Measurements from ENCODE around the gene PDE1A. TPM values are rescaled to one million over a fixed set of nuclear protein-coding genes. Genes with fewer than 3 reads are reported as not detected.

PDE1A gene
- total RNA-seq, 2 donors from 2014 or later = 0.31 TPM; not detected in 1

DNA sequence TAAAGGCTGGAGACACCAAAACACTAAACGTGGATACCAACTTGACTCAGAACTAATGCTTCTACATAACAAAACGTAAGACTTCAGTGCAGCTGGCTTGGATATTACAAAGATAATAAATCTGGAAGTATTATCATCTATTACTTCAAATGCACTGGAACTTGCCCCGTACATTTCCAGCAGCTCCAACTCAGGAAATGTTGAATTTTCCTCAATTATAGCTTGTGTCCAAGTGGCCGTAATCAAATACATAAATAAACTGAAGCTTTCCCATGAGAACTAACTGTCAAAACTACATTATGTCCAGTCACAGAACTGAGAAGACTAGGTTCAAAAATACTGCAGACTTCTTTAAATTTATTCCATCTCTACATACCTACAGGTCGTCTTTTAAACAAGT is 6.2 kb downstream of the PDE1A start:
- Mint-ChIP-seq H3K4me1 (peaks cover 4% of the 10 kb centered on the region), H3K4me3 (no peak overlapping the region)

DNA sequence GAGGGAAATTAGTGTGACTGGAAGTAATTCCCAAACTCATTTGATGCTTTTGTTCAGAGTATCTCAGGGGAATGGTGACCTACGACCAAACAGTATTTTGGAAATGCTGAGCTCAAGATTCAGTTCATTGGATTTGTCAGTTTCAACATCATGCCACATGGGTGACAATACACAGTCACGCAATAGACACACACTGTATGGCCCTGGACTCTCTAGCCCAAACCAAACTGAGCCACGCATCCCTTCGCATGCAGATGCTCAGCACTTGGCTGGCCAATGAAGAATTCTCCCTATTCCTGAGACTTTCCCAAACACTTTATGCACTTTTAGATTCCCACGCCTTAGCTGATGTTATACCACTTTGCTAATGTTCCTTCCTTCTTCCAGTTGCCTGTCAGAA is 10.0 kb downstream of the PDE1A start:
- Histone ChIP-seq H3K4me3 (ENCODE audit: low read length) (no peak overlapping the region), H3K9ac (ENCODE audit: extremely low read depth, low read length, poor library complexity, severe bottlenecking) (no peak overlapping the region), H3K27me3 (ENCODE audit: control insufficient read depth, insufficient read depth, low read length, poor library complexity, severe bottlenecking) (no peaks in the 10 kb centered on the region), H3K27ac (ENCODE audit: low read depth, low read length) (no peak overlapping the region), H3K9me3 (ENCODE audit: control insufficient read depth, low read length) (no peaks in the 10 kb centered on the region), H3K4me1 (ENCODE audit: control insufficient read depth, insufficient read depth, low read length) (no peaks in the 10 kb centered on the region), H3K36me3 (ENCODE audit: control insufficient read depth, insufficient read depth, low read length) (no peaks in the 10 kb centered on the region)
- Mint-ChIP-seq H3K27me3 (ENCODE audit: insufficient read depth) (no peaks in the 10 kb centered on the region), H3K36me3 (ENCODE audit: low read depth) (no peaks in the 10 kb centered on the region), H3K9me3 (no peaks in the 10 kb centered on the region), H3K27ac (no peak overlapping the region), H3K4me3 (no peak overlapping the region), H3K4me1 (peaks cover 9% of the 10 kb centered on the region)
- no peak for DNase-seq
- WGBS, 2 experiments (ENCODE audit: insufficient coverage in 1 of 2, insufficient read length in 1 of 2) = 94% methylated on average over 5 of the region's 5 CpGs
- TF ChIP-seq, protein P1, sequence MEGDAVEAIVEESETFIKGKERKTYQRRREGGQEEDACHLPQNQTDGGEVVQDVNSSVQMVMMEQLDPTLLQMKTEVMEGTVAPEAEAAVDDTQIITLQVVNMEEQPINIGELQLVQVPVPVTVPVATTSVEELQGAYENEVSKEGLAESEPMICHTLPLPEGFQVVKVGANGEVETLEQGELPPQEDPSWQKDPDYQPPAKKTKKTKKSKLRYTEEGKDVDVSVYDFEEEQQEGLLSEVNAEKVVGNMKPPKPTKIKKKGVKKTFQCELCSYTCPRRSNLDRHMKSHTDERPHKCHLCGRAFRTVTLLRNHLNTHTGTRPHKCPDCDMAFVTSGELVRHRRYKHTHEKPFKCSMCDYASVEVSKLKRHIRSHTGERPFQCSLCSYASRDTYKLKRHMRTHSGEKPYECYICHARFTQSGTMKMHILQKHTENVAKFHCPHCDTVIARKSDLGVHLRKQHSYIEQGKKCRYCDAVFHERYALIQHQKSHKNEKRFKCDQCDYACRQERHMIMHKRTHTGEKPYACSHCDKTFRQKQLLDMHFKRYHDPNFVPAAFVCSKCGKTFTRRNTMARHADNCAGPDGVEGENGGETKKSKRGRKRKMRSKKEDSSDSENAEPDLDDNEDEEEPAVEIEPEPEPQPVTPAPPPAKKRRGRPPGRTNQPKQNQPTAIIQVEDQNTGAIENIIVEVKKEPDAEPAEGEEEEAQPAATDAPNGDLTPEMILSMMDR (conservative IDR thresholded peaks at IDR 0.05) = no peak

More for the DNA sequence above, 6.2 kb downstream of the PDE1A start:
- Mint-ChIP-seq H3K27ac (no peak overlapping the region), H3K9me3 (no peaks in the 10 kb centered on the region), H3K36me3 (ENCODE audit: low read depth) (no peaks in the 10 kb centered on the region), H3K27me3 (ENCODE audit: insufficient read depth) (no peaks in the 10 kb centered on the region)
- WGBS, 2 experiments (ENCODE audit: insufficient coverage in 1 of 2, insufficient read length in 1 of 2) = 92 to 97% methylated on average over 3 to 5 of the region's 5 CpGs
- Histone ChIP-seq H3K27ac (ENCODE audit: low read depth, low read length) (no peak overlapping the region), H3K4me3 (ENCODE audit: low read length) (no peak overlapping the region), H3K27me3 (ENCODE audit: control insufficient read depth, insufficient read depth, low read length, poor library complexity, severe bottlenecking) (no peaks in the 10 kb centered on the region), H3K4me1 (ENCODE audit: control insufficient read depth, insufficient read depth, low read length) (no peaks in the 10 kb centered on the region), H3K9me3 (ENCODE audit: control insufficient read depth, low read length) (no peaks in the 10 kb centered on the region), H3K9ac (ENCODE audit: extremely low read depth, low read length, poor library complexity, severe bottlenecking) (no peak overlapping the region), H3K36me3 (ENCODE audit: control insufficient read depth, insufficient read depth, low read length) (no peaks in the 10 kb centered on the region)
- TF ChIP-seq, protein P1 (conservative IDR thresholded peaks at IDR 0.05) = no peak
- DNase-seq = no peak

DNA sequence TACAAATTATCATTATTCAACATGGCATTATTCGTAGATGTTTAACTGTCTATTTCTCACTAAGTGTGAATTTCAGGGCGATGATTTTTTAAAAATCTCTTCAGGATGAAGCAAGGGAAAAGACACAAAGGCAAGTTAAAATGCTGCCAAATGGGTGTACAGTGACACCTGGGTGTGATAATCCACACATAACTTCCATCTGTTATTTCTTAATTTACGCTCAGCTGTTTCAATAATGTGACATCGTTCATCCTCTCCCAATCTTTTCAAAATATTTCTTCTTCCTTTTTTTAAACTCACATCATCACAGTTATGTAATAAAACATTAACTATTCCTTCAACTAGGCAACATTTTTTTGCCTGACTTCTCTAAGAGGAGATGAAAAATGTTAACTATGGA is 10.6 kb downstream of the PDE1A start:
- Mint-ChIP-seq H3K4me1 (peaks cover 9% of the 10 kb centered on the region), H3K36me3 (ENCODE audit: low read depth) (no peaks in the 10 kb centered on the region), H3K4me3 (no peak overlapping the region), H3K9me3 (no peaks in the 10 kb centered on the region), H3K27ac (no peak overlapping the region), H3K27me3 (ENCODE audit: insufficient read depth) (no peaks in the 10 kb centered on the region)
- TF ChIP-seq, protein P1 (conservative IDR thresholded peaks at IDR 0.05) = no peak
- Histone ChIP-seq H3K27me3 (ENCODE audit: control insufficient read depth, insufficient read depth, low read length, poor library complexity, severe bottlenecking) (no peaks in the 10 kb centered on the region), H3K9ac (ENCODE audit: extremely low read depth, low read length, poor library complexity, severe bottlenecking) (no peak overlapping the region), H3K9me3 (ENCODE audit: control insufficient read depth, low read length) (no peaks in the 10 kb centered on the region), H3K4me3 (ENCODE audit: low read length) (no peak overlapping the region), H3K27ac (ENCODE audit: low read depth, low read length) (no peak overlapping the region), H3K36me3 (ENCODE audit: control insufficient read depth, insufficient read depth, low read length) (no peaks in the 10 kb centered on the region), H3K4me1 (ENCODE audit: control insufficient read depth, insufficient read depth, low read length) (no peaks in the 10 kb centered on the region)
- WGBS, 2 experiments (ENCODE audit: insufficient coverage in 1 of 2, insufficient read length in 1 of 2) = 96 to 98% methylated on average over 3 to 4 of the region's 4 CpGs
- no peak for DNase-seq
